Coronary artery (tissue), 2 donors: Measurements from ENCODE around the gene GCA.

Source experiments
- DNase-seq: peaks from one replicate; pipeline ENCODE4 v3.0.0-alpha.2; 2017; ENCODE audit warnings: low spot score
- H3K27ac ChIP-seq, 2 donors: fragments of 200-600 bp; sonication (generic); one replicate each; pipeline ENCODE4 v1.5.1; 2016 to 2019
- H3K4me3 ChIP-seq: fragments of 200-600 bp; sonication (generic); 2 replicates; pipeline ENCODE4 v1.5.1; 2016; ENCODE audit warnings: mild to moderate bottlenecking, moderate library complexity
- TF ChIP-seq, protein P1 (sequence below): fragments of 200-600 bp; sonication (generic); IDR thresholded peaks from one replicate; pipeline ENCODE4 v1.5.1; 2019; ENCODE audit warnings: antibody characterized with exemption

The GCA gene

DNA sequence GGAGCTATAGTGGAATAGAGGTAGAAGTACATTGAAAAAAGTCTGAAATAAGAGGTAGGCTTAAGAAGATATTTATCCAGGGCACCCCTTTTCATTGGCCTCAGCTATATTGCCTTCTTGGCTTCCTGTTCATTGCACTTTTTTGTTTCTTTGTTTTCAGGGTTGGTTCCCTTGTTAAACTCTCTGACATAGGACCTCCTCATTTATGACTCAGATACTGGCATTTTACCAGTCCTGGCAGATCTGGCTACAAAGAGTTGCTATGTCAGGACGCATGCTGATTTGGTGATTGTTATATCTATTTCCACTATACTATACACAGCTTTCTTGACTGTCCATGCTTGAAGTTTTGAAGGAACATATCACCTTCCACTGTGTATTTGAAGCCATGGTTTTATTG is 60.0 kb downstream of the GCA start:
- no peak overlapping the region for H3K4me3 ChIP-seq
- H3K27ac ChIP-seq: no peak overlapping the region
- TF ChIP-seq, protein P1, sequence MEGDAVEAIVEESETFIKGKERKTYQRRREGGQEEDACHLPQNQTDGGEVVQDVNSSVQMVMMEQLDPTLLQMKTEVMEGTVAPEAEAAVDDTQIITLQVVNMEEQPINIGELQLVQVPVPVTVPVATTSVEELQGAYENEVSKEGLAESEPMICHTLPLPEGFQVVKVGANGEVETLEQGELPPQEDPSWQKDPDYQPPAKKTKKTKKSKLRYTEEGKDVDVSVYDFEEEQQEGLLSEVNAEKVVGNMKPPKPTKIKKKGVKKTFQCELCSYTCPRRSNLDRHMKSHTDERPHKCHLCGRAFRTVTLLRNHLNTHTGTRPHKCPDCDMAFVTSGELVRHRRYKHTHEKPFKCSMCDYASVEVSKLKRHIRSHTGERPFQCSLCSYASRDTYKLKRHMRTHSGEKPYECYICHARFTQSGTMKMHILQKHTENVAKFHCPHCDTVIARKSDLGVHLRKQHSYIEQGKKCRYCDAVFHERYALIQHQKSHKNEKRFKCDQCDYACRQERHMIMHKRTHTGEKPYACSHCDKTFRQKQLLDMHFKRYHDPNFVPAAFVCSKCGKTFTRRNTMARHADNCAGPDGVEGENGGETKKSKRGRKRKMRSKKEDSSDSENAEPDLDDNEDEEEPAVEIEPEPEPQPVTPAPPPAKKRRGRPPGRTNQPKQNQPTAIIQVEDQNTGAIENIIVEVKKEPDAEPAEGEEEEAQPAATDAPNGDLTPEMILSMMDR: no peak
- no peak for DNase-seq
